Measurements from ENCODE around the gene SPRN. TPM values are rescaled to one million over a fixed set of nuclear protein-coding genes. Genes with fewer than 3 reads are reported as not detected.
"Not testable (repeated sequence)": the region's sequence is repeated elsewhere in the genome, so short reads cannot be mapped to it uniquely, and the experiment has no call there.

Gene SPRN
- total RNA-seq, 1 donor from 2014 or later: 0.82 TPM

GRCh38 chr10:133456041-133456951 is 31.9 kb upstream of the SPRN start:
- DNase-seq: no peak

- no peak for DNase-seq
Measured at GRCh38 chr10:133455611-133456031, 31.2 kb upstream of the SPRN start.

- DNase-seq: no peak
Measured at GRCh38 chr10:133455196-133455595, 30.8 kb upstream of the SPRN start.

- DNase-seq: no peak
Measured at GRCh38 chr10:133454204-133454893, 29.9 kb upstream of the SPRN start.

GRCh38 chr10:133453516-133454203 is 29.2 kb upstream of the SPRN start, which contains the start of gene SCART1:
Gene SCART1, plus strand, starts transcription at chr10:133453945. Its CDS starts 53 bp downstream, at chr10:133453998.
- DNase-seq: no peak

GRCh38 chr10:133452453-133452852 is 28.0 kb upstream of the SPRN start:
- no peak for DNase-seq

- DNase-seq: no peak
Measured at GRCh38 chr10:133451346-133451745, 26.9 kb upstream of the SPRN start.

GRCh38 chr10:133448120-133448519 is 23.7 kb upstream of the SPRN start:
- no peak for DNase-seq

GRCh38 chr10:133446979-133447378 is 22.6 kb upstream of the SPRN start:
- no peak for DNase-seq

- DNase-seq: no peak
Measured at GRCh38 chr10:133445751-133446708, 21.6 kb upstream of the SPRN start.

GRCh38 chr10:133445268-133445732 is 20.9 kb upstream of the SPRN start:
- DNase-seq: no peak

GRCh38 chr10:133444342-133445267 is 20.2 kb upstream of the SPRN start:
- no peak for DNase-seq

- DNase-seq: no peak
Measured at GRCh38 chr10:133442967-133443924, 18.8 kb upstream of the SPRN start.

GRCh38 chr10:133442191-133442966 is 18.0 kb upstream of the SPRN start:
- no peak for DNase-seq

- DNase-seq: no peak
Measured at GRCh38 chr10:133441780-133442179, 17.4 kb upstream of the SPRN start.

GRCh38 chr10:133441356-133441755 is 16.9 kb upstream of the SPRN start:
- DNase-seq: not testable (repeated sequence)

- no peak for DNase-seq
Measured at GRCh38 chr10:133440633-133441285, 16.3 kb upstream of the SPRN start.
